RWPE2 (cell line): ENCODE measurements around the gene KCTD1.

ENCODE experiments used
- ATAC-seq: fragments of 200-7000 bp; cut with Tn5 transposase; 3 replicates; pipeline ENCODE4 v1.9.1; 2021; ENCODE audit warnings: low read depth
- DNase-seq: peaks from one replicate; pipeline ENCODE4 v3.0.0-alpha.2; 2020; ENCODE audit warnings: low spot score
- H3K27ac ChIP-seq: fragments of 450-650 bp; 2 replicates; pipeline ENCODE4 v1.5.1; 2017; ENCODE audit warnings: mild to moderate bottlenecking; ENCODE audit not compliant: poor library complexity, severe bottlenecking
- H3K27me3 ChIP-seq: fragments of 250-450 bp; sonication (Bioruptor Pico); 2 replicates; pipeline ENCODE4 v1.5.1; 2021; ENCODE audit warnings: mild to moderate bottlenecking, moderate library complexity; ENCODE audit not compliant: insufficient read depth, poor library complexity, severe bottlenecking
- H3K36me3 ChIP-seq: fragments of 250-450 bp; sonication (Bioruptor Pico); 2 replicates; pipeline ENCODE4 v1.5.1; 2020; ENCODE audit warnings: low read depth, mild to moderate bottlenecking, moderate library complexity
- H3K4me1 ChIP-seq: fragments of 250-450 bp; sonication (Bioruptor Pico); 2 replicates; pipeline ENCODE4 v1.5.1; 2021; ENCODE audit warnings: mild to moderate bottlenecking, moderate library complexity; ENCODE audit not compliant: insufficient read depth, poor library complexity, severe bottlenecking
- H3K4me3 ChIP-seq: fragments of 250-450 bp; sonication (Bioruptor Pico); 2 replicates; pipeline ENCODE4 v1.5.1; 2021; ENCODE audit warnings: mild to moderate bottlenecking, moderate library complexity; ENCODE audit not compliant: severe bottlenecking
- H3K9me3 ChIP-seq: fragments of 250-450 bp; sonication (Bioruptor Pico); 2 replicates; pipeline ENCODE4 v1.5.1; 2021; ENCODE audit warnings: mild to moderate bottlenecking, moderate library complexity; ENCODE audit not compliant: severe bottlenecking
- TF ChIP-seq, protein P1 (sequence below): fragments of 450-650 bp; IDR thresholded peaks from one replicate; pipeline ENCODE4 v1.5.1; 2017; ENCODE audit warnings: mild to moderate bottlenecking, moderate library complexity; ENCODE audit not compliant: poor library complexity, severe bottlenecking

Gene KCTD1

DNA sequence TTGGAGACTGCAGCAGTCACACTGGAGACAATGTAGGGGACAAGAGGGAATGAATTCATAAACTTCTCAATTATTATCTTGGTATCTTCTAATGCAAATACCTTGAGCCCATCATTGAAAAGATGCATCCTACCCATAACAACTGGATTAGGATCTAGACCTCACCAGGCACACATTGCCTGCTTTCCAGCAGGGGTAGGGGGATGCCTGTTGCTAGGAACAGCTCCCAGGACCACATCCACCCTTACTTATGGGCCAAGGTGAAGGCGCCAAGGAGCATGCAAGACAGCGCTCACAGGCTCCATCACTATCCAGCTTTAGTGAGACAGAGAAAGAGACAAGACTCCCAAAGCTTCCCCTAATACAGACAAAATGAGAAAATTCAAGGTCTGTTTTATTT lies 24.4 kb downstream of the KCTD1 start:
- no peaks in the 10 kb centered on the region for H3K4me1 ChIP-seq
- H3K27ac ChIP-seq = no peak overlapping the region
- H3K9me3 ChIP-seq = no peaks in the 10 kb centered on the region
- ATAC-seq = no peak
- DNase-seq = no peak
- H3K4me3 ChIP-seq = no peak overlapping the region
- H3K36me3 ChIP-seq = peaks cover 6% of the 10 kb centered on the region; the same call in 1 of the 2 replicates
- H3K27me3 ChIP-seq = no peaks in the 10 kb centered on the region
- TF ChIP-seq, protein P1, sequence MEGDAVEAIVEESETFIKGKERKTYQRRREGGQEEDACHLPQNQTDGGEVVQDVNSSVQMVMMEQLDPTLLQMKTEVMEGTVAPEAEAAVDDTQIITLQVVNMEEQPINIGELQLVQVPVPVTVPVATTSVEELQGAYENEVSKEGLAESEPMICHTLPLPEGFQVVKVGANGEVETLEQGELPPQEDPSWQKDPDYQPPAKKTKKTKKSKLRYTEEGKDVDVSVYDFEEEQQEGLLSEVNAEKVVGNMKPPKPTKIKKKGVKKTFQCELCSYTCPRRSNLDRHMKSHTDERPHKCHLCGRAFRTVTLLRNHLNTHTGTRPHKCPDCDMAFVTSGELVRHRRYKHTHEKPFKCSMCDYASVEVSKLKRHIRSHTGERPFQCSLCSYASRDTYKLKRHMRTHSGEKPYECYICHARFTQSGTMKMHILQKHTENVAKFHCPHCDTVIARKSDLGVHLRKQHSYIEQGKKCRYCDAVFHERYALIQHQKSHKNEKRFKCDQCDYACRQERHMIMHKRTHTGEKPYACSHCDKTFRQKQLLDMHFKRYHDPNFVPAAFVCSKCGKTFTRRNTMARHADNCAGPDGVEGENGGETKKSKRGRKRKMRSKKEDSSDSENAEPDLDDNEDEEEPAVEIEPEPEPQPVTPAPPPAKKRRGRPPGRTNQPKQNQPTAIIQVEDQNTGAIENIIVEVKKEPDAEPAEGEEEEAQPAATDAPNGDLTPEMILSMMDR = no peak

DNA sequence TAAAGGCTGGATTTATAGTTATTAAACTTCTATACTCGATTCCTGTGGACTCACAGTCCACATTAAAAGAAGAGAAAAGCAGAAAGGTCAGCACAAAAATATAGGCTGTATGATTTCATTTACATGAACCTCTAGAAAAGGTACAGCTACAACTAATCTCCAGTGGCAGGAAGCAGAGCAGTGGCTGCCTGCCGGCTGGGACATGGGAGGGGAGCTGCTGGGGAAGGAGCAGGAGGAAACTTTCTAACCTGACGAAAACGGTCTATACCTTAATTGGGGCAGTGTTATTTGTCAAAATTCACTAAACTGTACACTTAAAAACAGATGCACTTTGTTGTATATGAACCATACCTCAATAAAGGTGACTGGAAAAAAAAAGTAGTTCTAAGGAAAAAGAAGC lies 26.7 kb downstream of the KCTD1 start:
- TF ChIP-seq, protein P1 = no peak
- Histone ChIP-seq H3K9me3 (no peaks in the 10 kb centered on the region), H3K27ac (no peak overlapping the region)

DNA sequence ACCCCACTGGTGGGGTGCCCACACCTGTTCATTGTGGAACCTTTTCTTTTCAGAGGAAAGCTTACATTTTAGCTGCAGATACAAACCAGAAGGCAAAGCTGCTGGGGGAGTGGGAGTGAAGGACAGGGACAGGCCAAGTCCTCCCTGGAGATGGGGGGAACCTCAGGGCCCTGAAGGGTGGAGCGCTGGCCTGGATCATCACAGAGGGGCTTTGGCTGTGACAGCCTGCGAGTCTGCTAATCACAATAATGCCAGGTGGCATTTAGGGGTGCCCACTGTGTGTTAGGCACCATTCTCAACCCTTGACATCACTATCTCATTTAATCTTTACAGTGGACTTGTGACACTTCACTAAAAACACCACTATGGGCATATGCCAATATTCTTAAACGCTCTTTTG lies 27.4 kb downstream of the KCTD1 start:
- H3K4me1 ChIP-seq = no peaks in the 10 kb centered on the region
- TF ChIP-seq, protein P1 = no peak
- DNase-seq (no peak), ATAC-seq (no peak)
- no peaks in the 10 kb centered on the region for H3K27me3 ChIP-seq
- no peaks in the 10 kb centered on the region for H3K9me3 ChIP-seq
- H3K27ac ChIP-seq = no peak overlapping the region
- H3K36me3 ChIP-seq = peaks cover 6% of the 10 kb centered on the region; the same call in 1 of the 2 replicates
- H3K4me3 ChIP-seq = no peak overlapping the region

More for the DNA sequence above, 26.7 kb downstream of the KCTD1 start:
- Histone ChIP-seq H3K27me3 (no peaks in the 10 kb centered on the region), H3K36me3 (peaks cover 6% of the 10 kb centered on the region; the same call in 1 of the 2 replicates), H3K4me1 (no peaks in the 10 kb centered on the region), H3K4me3 (no peak overlapping the region)
- DNase-seq = no peak
- ATAC-seq = no peak

DNA sequence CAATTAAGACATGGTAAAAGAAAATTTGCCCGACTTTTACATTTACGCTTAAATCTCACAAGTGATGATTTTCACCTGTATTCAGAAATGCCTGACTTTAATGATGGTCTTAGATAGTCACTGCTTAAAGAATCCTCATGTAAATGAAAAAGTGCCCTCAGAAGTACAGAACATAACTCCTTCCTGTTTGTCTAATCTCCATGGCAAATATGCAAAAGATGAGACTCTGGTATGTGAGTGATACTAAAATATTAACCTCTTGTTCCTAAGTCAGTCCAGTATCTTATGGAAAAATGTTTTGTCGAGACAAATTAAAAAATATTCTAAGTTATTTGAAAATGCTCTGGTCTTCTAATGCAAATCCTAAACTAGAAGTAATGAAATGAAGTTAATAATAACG lies 29.2 kb downstream of the KCTD1 start:
- Histone ChIP-seq H3K36me3 (peaks cover 9% of the 10 kb centered on the region), H3K27me3 (no peaks in the 10 kb centered on the region), H3K4me1 (no peaks in the 10 kb centered on the region), H3K27ac (no peak overlapping the region), H3K9me3 (no peaks in the 10 kb centered on the region), H3K4me3 (no peak overlapping the region)
- ATAC-seq (no peak), DNase-seq (no peak)
- TF ChIP-seq, protein P1 = no peak

DNA sequence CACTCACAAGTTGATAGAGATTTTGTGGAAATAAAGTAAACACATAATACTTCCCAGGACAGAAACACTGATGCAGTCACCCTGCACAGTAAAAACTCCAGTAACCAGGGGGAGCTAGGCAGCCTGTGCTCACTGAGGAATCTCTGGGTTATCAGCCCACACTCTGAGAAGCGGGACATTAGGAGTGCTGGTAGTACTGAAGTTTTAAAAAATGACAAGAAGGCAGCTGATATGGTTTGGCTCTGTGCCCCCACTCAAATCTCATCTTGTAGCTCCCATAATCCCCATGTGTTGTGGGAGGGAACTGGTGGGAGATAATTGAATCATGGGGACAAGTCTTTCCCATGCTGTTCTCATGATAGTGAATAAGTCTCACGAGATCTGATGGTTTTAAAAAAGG lies 31.4 kb downstream of the KCTD1 start:
- TF ChIP-seq, protein P1 = no peak

More for the DNA sequence above, 31.4 kb downstream of the KCTD1 start:
- Histone ChIP-seq H3K4me3 (no peak overlapping the region), H3K36me3 (peaks cover 4% of the 10 kb centered on the region), H3K9me3 (no peaks in the 10 kb centered on the region), H3K27ac (no peak overlapping the region), H3K27me3 (no peaks in the 10 kb centered on the region), H3K4me1 (no peaks in the 10 kb centered on the region)
- ATAC-seq = no peak
- DNase-seq = no peak
